Activated CD4-positive, CD25-positive, alpha-beta regulatory T cell treated with anti-CD3 and anti-CD28 coated beads, Interleukin-2, amount 50 U/mL, for 16 hours (primary cell): ENCODE data around the gene PPBP.

ENCODE experiments used
- DNase-seq: peaks from one replicate; pipeline ENCODE4 v3.0.0-alpha.2; 2020; ENCODE audit warnings: low read depth, low spot score

Gene PPBP

GRCh38 chr4:73988061-73988460 is at the start of gene PPBP:
Gene PPBP, minus strand, starts transcription at chr4:73988190. Its CDS starts 87 bp downstream, at chr4:73988103.
- DNase-seq: no peak

DNA sequence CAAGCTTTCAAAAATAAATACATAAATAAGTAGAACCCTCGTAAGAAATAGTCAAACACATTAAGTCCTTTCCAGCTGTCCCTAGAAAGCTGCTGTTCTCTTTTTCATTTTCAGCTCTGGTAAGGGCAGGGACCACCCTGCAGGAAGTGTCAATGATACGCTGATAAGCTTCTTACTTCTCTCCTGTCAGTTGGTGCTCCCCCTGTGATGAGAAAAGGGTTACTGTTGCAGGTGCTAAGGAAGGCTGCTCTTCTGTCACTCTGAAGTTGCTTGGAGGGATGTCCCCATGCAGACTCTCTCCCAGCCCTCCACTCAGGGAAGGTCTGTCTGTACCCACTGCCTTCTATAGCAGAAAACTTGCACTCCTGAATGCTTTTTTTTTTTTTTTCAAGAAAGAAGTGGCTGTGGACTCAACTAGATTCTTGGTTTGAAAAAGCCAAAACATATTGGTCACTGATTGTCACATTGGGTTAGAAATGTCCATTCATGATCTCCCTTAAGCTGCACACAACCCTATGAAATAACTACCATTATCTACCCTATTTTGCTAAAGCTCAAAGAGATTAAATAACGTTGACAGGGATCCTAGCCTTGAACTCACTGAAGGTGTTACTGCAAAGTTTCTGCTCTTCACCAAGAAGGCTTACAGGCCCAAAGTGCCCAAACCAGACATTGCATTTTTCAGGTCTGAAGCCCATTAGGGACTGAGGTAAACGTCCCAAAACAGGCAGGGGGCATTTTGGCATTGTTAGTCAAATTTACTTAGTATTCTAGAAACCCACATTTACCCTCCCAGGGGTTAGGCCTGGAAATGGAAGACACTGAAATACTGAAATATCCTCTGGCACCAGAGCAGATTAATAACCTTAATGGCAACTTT is 49.3 kb upstream of the PPBP start:
- DNase-seq: no peak

DNA sequence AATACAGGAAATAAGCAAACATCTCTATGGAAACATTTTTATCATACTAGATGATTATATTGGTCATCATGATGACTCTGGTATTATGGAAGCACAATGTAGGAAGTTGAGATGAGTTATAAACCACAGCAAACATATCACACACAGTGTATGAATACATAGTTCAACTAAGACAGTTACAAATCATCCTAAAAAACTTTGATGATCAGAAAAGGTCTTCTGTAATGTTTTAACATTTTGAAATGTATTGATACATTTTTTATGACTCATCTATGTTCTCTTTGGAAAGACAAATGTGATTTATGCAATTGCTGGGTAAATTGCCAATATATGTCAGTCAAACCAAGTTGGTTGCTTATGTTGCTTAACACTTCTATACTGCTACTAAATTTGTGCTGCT is 45.7 kb upstream of the PPBP start:
- no peak for DNase-seq

- no peak for DNase-seq
These were observed 44.1 kb upstream of the PPBP start for GRCh38 chr4:74032064-74032463.

GRCh38 chr4:74031576-74031975 is 43.6 kb upstream of the PPBP start:
- DNase-seq: no peak

DNA sequence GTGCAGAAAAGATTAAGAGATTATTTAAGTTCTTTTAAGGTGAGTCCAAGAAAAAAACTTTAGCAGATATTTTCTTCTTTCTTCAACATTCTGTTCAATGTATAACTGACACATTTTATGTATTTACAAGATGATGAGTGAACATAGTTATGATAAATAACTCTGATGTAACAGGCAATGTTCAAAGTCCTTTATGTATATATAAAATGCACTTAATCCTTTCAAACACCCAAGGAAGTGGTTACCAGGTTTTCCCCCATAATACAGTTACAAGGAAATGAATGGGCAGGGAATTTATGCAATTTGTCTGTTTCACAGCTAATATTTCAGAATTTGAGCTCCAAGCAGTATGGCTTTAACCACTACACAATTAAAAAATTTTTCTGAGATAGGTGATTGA is 42.3 kb upstream of the PPBP start:
- no peak for DNase-seq

GRCh38 chr4:74028504-74028903 is 40.5 kb upstream of the PPBP start:
- no peak for DNase-seq

- no peak for DNase-seq
These were observed 35.7 kb upstream of the PPBP start for GRCh38 chr4:74023709-74024108.

DNA sequence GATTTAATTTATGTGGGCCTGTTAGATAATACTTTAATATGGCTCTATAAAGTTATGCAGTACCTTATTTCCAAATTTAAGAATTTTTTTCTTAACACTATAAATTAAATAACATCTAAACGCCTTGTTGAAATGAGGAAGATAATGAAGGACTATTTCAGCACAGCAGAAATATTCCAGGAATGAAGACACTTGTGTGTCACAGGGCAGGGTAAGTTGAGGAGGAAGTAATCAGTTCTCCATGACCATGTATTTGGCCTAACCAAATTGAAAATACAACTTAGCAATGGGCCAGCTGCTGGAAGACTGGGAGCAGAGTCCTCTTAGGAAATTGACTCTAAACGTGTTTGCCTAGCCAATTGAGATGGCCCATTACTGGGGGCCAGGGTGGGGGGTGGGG is 33.6 kb upstream of the PPBP start:
- DNase-seq: no peak

DNA sequence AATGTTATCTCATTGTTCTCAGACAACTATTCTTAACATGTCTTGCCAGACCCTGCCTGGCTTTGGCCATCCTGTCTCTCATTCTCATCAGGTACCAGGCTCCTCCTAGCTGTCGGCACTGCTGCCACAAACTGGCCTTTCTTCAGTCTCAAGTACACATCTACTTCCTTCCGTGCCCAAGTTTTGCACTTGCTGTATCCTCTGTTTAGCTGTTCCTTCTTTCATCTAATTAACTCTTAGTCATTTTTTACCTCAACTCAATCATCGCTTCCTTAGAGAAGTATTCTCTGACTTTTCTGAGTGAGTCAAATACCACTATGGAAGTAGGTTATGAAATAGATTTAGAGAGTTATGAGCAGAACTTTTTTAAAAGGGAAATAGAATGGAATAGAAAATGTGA is 30.8 kb upstream of the PPBP start:
- no peak for DNase-seq

DNA sequence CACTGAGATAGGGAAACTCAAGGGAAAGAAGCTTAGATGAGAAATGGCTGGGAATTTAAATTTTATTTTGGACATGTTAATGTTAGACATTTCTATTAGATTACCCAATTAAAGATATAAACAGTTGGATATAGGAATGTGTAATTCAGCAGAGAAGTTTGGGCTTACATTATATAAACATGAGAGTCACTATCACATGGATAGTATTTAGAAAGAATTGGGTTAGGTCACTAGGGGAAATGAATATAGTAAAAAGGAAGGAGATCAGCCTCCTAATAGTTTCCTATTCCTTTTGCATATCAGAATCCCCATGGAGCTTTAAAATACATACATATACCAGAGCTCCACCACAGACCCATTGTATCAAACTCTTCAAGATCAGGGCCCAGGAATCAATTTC is 30.1 kb upstream of the PPBP start:
- no peak for DNase-seq

DNA sequence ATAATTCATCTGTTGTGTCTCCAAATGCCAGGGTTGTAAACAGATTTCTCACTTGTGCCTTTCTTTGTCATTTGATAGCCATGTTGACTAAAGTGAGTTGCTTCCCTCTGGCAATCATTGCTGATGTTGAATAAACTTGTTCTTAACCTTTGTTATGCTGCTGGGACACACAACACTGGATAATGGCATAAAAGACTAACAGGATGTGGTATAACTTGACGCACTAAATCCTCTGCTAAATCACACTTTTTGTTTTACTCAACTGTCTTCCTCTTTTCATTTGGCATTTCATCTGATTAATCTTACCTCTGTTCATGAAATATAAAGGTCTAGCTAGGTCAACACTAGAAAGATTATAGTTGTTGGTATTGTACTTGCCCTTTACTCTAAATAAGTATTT is 28.1 kb upstream of the PPBP start:
- no peak for DNase-seq

- no peak for DNase-seq
These were observed 27.3 kb upstream of the PPBP start for GRCh38 chr4:74015126-74015780.

- no peak for DNase-seq
These were observed 26.3 kb upstream of the PPBP start for GRCh38 chr4:74014332-74014731.

- DNase-seq: no peak
These were observed 25.3 kb upstream of the PPBP start for GRCh38 chr4:74013264-74013663.

GRCh38 chr4:74012130-74012529 is 24.1 kb upstream of the PPBP start:
- DNase-seq: no peak

DNA sequence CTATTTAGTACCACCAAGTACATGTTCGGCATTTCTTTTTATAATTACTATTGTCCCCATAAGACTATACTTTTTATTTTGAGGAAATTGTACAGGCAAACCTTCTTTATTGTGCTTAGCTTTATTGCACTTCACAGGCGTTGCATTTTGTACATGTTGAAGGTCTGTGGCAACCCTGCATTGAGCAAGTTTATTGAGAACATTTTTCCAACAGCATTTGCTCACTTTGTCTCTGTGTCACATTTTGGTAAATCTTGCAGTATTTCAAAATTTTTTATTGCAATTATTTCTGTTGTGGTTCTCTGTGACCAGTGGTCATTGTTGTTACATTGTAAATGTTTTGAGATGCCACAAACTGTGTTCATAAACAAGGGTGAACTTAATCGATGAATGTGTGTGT is 21.3 kb upstream of the PPBP start:
- DNase-seq: no peak

- DNase-seq: no peak
These were observed 18.1 kb upstream of the PPBP start for GRCh38 chr4:74006009-74006476.

DNA sequence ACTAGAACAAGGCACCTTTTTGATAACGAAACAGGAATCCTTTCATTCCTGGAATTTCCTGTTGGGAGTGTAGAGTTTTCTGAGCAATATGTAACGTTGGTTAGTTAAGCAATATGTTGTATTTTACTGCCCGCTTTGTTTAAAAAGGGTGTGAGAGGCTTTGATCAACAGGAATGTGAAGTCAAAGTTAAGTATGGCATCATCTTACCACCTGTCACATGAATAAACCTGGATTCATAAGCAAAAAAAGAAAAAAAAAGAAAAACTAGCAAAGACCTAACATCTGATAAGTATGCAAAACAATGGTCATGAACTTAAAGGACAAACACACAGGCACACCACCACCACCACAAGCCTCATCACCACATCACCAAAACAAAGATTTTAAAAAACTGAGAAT is 17.5 kb upstream of the PPBP start:
- DNase-seq: no peak

DNA sequence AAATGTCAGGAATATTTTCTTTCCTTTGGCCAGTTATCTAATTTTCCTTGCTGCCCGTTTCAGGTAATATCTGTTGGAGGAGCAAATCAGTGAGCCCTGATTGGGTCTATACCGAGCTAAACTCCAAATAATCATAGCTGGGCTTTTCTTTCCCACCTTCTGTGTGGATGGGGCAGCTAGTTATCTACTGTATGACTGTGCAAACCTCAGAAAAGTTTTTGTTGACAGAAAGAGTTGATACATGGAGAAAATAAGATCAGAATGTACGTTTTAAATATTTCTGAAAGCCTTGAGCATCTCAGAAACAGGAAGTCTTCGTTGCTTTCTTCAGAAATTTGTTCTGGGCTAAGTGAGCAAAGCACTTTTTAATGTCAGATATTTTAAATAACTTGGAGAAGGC is 16.7 kb upstream of the PPBP start:
- DNase-seq: no peak

GRCh38 chr4:74000301-74000700 is 12.3 kb upstream of the PPBP start:
- DNase-seq: no peak

GRCh38 chr4:73998040-73999011 is 10.3 kb upstream of the PPBP start, which contains the start of gene CXCL5:
Gene CXCL5, minus strand, starts transcription at chr4:73998677. Its CDS starts 96 bp downstream, at chr4:73998581.
- DNase-seq: no peak
